ENCODE results near the gene NSD1. TPM values are rescaled to one million over a fixed set of nuclear protein-coding genes. Genes with fewer than 3 reads are reported as not detected.

NSD1 gene
- total RNA-seq, 1 experiment from 2014 or later, result 21.9 TPM

- in situ Hi-C loops (cut with HindIII; ENCODE audit: low pct_unique_long_range_greater_than_20kb, low sequenced_read_pairs), result no loop called here
- DNase-seq (ENCODE audit: low read depth, low spot score), result peak; percentile 72
Measured at GRCh38 chr5:177113566-177114424, 19.8 kb upstream of the NSD1 start.

- in situ Hi-C loops (cut with HindIII; ENCODE audit: low pct_unique_long_range_greater_than_20kb, low sequenced_read_pairs), result no loop called here
- DNase-seq (ENCODE audit: low read depth, low spot score), result peak; percentile 42
Measured at GRCh38 chr5:177116631-177117373, 16.8 kb upstream of the NSD1 start.

GRCh38 chr5:177117441-177118045, 16.0 kb upstream of the NSD1 start:
- DNase-seq (ENCODE audit: low read depth, low spot score), result no peak
- in situ Hi-C loops (cut with HindIII; ENCODE audit: low pct_unique_long_range_greater_than_20kb, low sequenced_read_pairs), result no loop called here

GRCh38 chr5:177122566-177122965, 11.0 kb upstream of the NSD1 start:
- in situ Hi-C loops (cut with HindIII; ENCODE audit: low pct_unique_long_range_greater_than_20kb, low sequenced_read_pairs), result no loop called here
- no peak for DNase-seq (ENCODE audit: low read depth, low spot score)

- DNase-seq (ENCODE audit: low read depth, low spot score), result no peak
- in situ Hi-C loops (cut with HindIII; ENCODE audit: low pct_unique_long_range_greater_than_20kb, low sequenced_read_pairs), result no loop called here
Measured at GRCh38 chr5:177123789-177124485, 9.6 kb upstream of the NSD1 start.

GRCh38 chr5:177124486-177124991, 9.0 kb upstream of the NSD1 start:
- in situ Hi-C loops (cut with HindIII; ENCODE audit: low pct_unique_long_range_greater_than_20kb, low sequenced_read_pairs), result no loop called here
- DNase-seq (ENCODE audit: low read depth, low spot score), result no peak

GRCh38 chr5:177126771-177127170, 6.8 kb upstream of the NSD1 start:
- in situ Hi-C loops (cut with HindIII; ENCODE audit: low pct_unique_long_range_greater_than_20kb, low sequenced_read_pairs), result no loop called here
- no peak for DNase-seq (ENCODE audit: low read depth, low spot score)

- in situ Hi-C loops (cut with HindIII; ENCODE audit: low pct_unique_long_range_greater_than_20kb, low sequenced_read_pairs), result no loop called here
Measured at GRCh38 chr5:177128551-177128981, 5.0 kb upstream of the NSD1 start.

GRCh38 chr5:177130211-177131018, 3.2 kb upstream of the NSD1 start:
- DNase-seq (ENCODE audit: low read depth, low spot score), result no peak
- in situ Hi-C loops (cut with HindIII; ENCODE audit: low pct_unique_long_range_greater_than_20kb, low sequenced_read_pairs), result no loop called here

More at GRCh38 chr5:177128551-177128981, 5.0 kb upstream of the NSD1 start:
- peak; percentile 43 for DNase-seq (ENCODE audit: low read depth, low spot score)

- in situ Hi-C loops (cut with HindIII; ENCODE audit: low pct_unique_long_range_greater_than_20kb, low sequenced_read_pairs), result no loop called here
- no peak for DNase-seq (ENCODE audit: low read depth, low spot score)
Measured at GRCh38 chr5:177131019-177131320, 2.6 kb upstream of the NSD1 start.

GRCh38 chr5:177131352-177132135, 2.0 kb upstream of the NSD1 start:
- DNase-seq (ENCODE audit: low read depth, low spot score), result no peak
- in situ Hi-C loops (cut with HindIII; ENCODE audit: low pct_unique_long_range_greater_than_20kb, low sequenced_read_pairs), result no loop called here

GRCh38 chr5:177132136-177133095, 1.2 kb upstream of the NSD1 start:
- in situ Hi-C loops (cut with HindIII; ENCODE audit: low pct_unique_long_range_greater_than_20kb, low sequenced_read_pairs), result no loop called here
- DNase-seq (ENCODE audit: low read depth, low spot score), result no peak

GRCh38 chr5:177133853-177134696, 502 bp downstream of the NSD1 start:
- peak; percentile 11 for DNase-seq (ENCODE audit: low read depth, low spot score)
- in situ Hi-C loops (cut with HindIII; ENCODE audit: low pct_unique_long_range_greater_than_20kb, low sequenced_read_pairs), result no loop called here

GRCh38 chr5:177134697-177135225, 1.2 kb downstream of the NSD1 start:
- no peak for DNase-seq (ENCODE audit: low read depth, low spot score)
- in situ Hi-C loops (cut with HindIII; ENCODE audit: low pct_unique_long_range_greater_than_20kb, low sequenced_read_pairs), result no loop called here
